SK-N-SH treated with all-trans-retinoic acid at 6 μM for 48 hours (cell line): ENCODE results near the gene ADAM23.

ENCODE experiments used
- ATAC-seq: fragments of 200-7000 bp; cut with Tn5 transposase; 3 replicates; pipeline ENCODE4 v1.9.1; 2020; ENCODE audit warnings: mild to moderate bottlenecking, moderate library complexity
- ARNTL ChIP-seq: fragments of 450-650 bp; formaldehyde crosslinking; IDR thresholded peaks from 2 replicates; pipeline ENCODE4 v1.5.0; 2020; ENCODE audit warnings: low read depth, mild to moderate bottlenecking, moderate library complexity, borderline replicate concordance
- BACH2 ChIP-seq: fragments of 250-450 bp; sonication (Bioruptor Pico); IDR thresholded peaks from 2 replicates; pipeline ENCODE4 v1.9.0; 2021; ENCODE audit warnings: mild to moderate bottlenecking, borderline replicate concordance
- CSDC2 ChIP-seq: fragments of 250-450 bp; sonication (Bioruptor Pico); IDR thresholded peaks from 2 replicates; pipeline ENCODE4 v1.5.0; 2020; ENCODE audit warnings: mild to moderate bottlenecking, moderate library complexity
- ESRRG ChIP-seq: fragments of 250-450 bp; sonication (Bioruptor Pico); IDR thresholded peaks from 2 replicates; pipeline ENCODE4 v1.6.1; 2021; ENCODE audit warnings: mild to moderate bottlenecking
- GLIS3 ChIP-seq: fragments of 250-450 bp; sonication (Bioruptor Pico); IDR thresholded peaks from 2 replicates; pipeline ENCODE4 v1.5.0; 2020; ENCODE audit warnings: mild to moderate bottlenecking, moderate library complexity
- OSR1 ChIP-seq: fragments of 250-450 bp; sonication (Bioruptor Pico); IDR thresholded peaks from 2 replicates; pipeline ENCODE4 v1.8.0; 2022; ENCODE audit warnings: moderate library complexity, mild to moderate bottlenecking, inconsistent platforms
- PPARA ChIP-seq: fragments of 250-450 bp; sonication (Bioruptor Pico); IDR thresholded peaks from 2 replicates; pipeline ENCODE4 v1.5.0; 2020; ENCODE audit warnings: mild to moderate bottlenecking, borderline replicate concordance
- RARB ChIP-seq: fragments of 250-450 bp; sonication (Bioruptor Pico); IDR thresholded peaks from 2 replicates; pipeline ENCODE4 v1.8.0; 2021; ENCODE audit warnings: mild to moderate bottlenecking, moderate library complexity
- SNAI2 ChIP-seq: fragments of 250-450 bp; sonication (Bioruptor Pico); IDR thresholded peaks from 2 replicates; pipeline ENCODE4 v1.5.0; 2020; ENCODE audit warnings: mild to moderate bottlenecking, moderate library complexity
- TCF4 ChIP-seq: fragments of 250-450 bp; sonication (Bioruptor Pico); IDR thresholded peaks from 2 replicates; pipeline ENCODE4 v1.8.0; 2021; ENCODE audit warnings: mild to moderate bottlenecking, moderate library complexity, borderline replicate concordance
- TOX ChIP-seq: fragments of 250-450 bp; sonication (Bioruptor Pico); IDR thresholded peaks from 2 replicates; pipeline ENCODE4 v1.8.0; 2021; ENCODE audit warnings: mild to moderate bottlenecking, moderate library complexity, borderline replicate concordance
- ZFP3 ChIP-seq: fragments of 250-450 bp; sonication (Bioruptor Pico); IDR thresholded peaks from 2 replicates; pipeline ENCODE4 v1.5.0; 2020; ENCODE audit warnings: mild to moderate bottlenecking, moderate library complexity
- ZFP30 ChIP-seq: fragments of 450-650 bp; formaldehyde crosslinking; IDR thresholded peaks from 2 replicates; pipeline ENCODE4 v1.5.0; 2022; ENCODE audit warnings: mild to moderate bottlenecking, moderate library complexity
- ZNF565 ChIP-seq: fragments of 450-650 bp; formaldehyde crosslinking; conservative IDR thresholded peaks from 2 replicates; pipeline ENCODE4 v1.5.0; 2020; ENCODE audit warnings: low read depth, mild to moderate bottlenecking, moderate library complexity
- ZNF70 ChIP-seq: fragments of 450-650 bp; formaldehyde crosslinking; IDR thresholded peaks from 2 replicates; pipeline ENCODE4 v1.5.0; 2020; ENCODE audit warnings: mild to moderate bottlenecking, moderate library complexity
- ZNF8 ChIP-seq: fragments of 450-650 bp; formaldehyde crosslinking; IDR thresholded peaks from 2 replicates; pipeline ENCODE4 v1.5.0; 2020; ENCODE audit warnings: mild to moderate bottlenecking, moderate library complexity
- TF ChIP-seq, protein P1 (sequence below): fragments of 250-450 bp; sonication (Bioruptor Pico); IDR thresholded peaks from 2 replicates; pipeline ENCODE4 v1.5.1; 2020; ENCODE audit warnings: low read depth, mild to moderate bottlenecking, moderate library complexity
- TF ChIP-seq, protein P2 (sequence below): fragments of 250-450 bp; sonication (Bioruptor Pico); IDR thresholded peaks from 2 replicates; pipeline ENCODE4 v1.8.0; 2020; ENCODE audit warnings: mild to moderate bottlenecking, moderate library complexity, borderline replicate concordance
- TF ChIP-seq, protein P3 (sequence below): fragments of 250-450 bp; sonication (Bioruptor Pico); IDR thresholded peaks from 2 replicates; pipeline ENCODE4 v1.8.0; 2021; ENCODE audit warnings: low read depth, mild to moderate bottlenecking, moderate library complexity, borderline replicate concordance
- TF ChIP-seq, protein P4 (sequence below): fragments of 250-450 bp; sonication (Bioruptor Pico); IDR thresholded peaks from 2 replicates; pipeline ENCODE4 v1.5.0; 2020; ENCODE audit warnings: mild to moderate bottlenecking, moderate library complexity

Gene ADAM23

DNA sequence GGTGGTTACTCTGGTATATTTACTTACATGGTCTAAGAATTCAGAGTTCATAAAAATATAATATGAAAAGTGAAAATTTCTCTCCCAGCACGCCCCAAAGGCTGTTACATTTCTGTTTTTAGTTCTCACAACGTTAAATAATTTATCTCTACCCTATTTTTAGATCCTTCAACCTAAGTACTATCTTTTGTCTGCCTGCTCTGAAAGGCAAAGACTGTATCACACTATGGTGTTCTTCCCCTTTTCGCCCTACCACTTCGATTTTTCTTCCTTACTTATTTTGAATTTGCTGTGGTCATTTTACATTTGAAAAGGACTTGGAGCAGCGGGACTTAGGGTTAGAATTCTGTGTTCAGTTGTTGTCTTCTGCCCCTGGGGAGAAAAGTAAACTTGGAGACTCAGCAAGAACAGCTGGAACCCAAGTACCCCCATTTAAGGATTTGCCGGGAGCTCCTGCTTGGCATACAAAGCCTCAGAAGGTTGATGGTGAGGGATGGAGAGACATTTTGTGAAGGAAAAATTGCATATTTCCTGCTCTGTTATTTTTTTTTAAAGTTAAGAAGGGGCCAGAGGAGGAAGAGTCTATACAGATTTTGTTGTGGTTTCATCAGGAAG lies 19.0 kb downstream of the ADAM23 start:
- TF ChIP-seq GLIS3 (CRISPR knock-in tag): no peak
- TF ChIP-seq ZNF70 (CRISPR knock-in tag): no peak
- TF ChIP-seq TCF4 (CRISPR knock-in tag): no peak
- TF ChIP-seq TOX: no peak
- TF ChIP-seq ESRRG (CRISPR knock-in tag): no peak
- no peak for ATAC-seq

DNA sequence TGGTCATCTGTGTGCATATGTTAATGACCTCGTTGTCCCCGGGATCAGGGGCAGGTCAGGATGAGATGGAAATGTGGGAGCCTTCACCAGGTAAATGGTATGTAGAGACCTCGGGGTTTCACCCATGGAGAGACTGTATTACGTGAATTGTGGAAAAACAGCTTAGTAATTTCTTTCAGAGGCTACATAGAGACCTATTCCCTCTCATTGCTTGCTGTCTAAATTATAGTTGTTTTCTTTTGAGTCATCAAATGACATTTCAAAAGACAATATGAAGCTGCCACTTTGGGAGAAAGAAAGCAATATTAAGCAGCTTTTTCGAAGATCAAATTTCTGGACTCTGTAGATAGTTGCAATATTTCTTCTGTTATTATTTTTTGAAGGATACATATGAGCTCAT lies 20.4 kb downstream of the ADAM23 start:
- TF ChIP-seq, protein P1, sequence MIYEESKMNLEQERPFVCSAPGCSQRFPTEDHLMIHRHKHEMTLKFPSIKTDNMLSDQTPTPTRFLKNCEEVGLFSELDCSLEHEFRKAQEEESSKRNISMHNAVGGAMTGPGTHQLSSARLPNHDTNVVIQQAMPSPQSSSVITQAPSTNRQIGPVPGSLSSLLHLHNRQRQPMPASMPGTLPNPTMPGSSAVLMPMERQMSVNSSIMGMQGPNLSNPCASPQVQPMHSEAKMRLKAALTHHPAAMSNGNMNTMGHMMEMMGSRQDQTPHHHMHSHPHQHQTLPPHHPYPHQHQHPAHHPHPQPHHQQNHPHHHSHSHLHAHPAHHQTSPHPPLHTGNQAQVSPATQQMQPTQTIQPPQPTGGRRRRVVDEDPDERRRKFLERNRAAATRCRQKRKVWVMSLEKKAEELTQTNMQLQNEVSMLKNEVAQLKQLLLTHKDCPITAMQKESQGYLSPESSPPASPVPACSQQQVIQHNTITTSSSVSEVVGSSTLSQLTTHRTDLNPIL (CRISPR knock-in tag): no peak
- no peak for TF ChIP-seq ESRRG (CRISPR knock-in tag)
- TF ChIP-seq ARNTL (CRISPR knock-in tag): no peak
- TF ChIP-seq, protein P2, sequence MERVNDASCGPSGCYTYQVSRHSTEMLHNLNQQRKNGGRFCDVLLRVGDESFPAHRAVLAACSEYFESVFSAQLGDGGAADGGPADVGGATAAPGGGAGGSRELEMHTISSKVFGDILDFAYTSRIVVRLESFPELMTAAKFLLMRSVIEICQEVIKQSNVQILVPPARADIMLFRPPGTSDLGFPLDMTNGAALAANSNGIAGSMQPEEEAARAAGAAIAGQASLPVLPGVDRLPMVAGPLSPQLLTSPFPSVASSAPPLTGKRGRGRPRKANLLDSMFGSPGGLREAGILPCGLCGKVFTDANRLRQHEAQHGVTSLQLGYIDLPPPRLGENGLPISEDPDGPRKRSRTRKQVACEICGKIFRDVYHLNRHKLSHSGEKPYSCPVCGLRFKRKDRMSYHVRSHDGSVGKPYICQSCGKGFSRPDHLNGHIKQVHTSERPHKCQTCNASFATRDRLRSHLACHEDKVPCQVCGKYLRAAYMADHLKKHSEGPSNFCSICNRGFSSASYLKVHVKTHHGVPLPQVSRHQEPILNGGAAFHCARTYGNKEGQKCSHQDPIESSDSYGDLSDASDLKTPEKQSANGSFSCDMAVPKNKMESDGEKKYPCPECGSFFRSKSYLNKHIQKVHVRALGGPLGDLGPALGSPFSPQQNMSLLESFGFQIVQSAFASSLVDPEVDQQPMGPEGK (CRISPR knock-in tag): no peak
- no peak for TF ChIP-seq ZFP3 (CRISPR knock-in tag)
- no peak for TF ChIP-seq GLIS3 (CRISPR knock-in tag)
- no peak for TF ChIP-seq ZNF565 (CRISPR knock-in tag)
- no peak for TF ChIP-seq OSR1 (CRISPR knock-in tag)
- TF ChIP-seq, protein P3, sequence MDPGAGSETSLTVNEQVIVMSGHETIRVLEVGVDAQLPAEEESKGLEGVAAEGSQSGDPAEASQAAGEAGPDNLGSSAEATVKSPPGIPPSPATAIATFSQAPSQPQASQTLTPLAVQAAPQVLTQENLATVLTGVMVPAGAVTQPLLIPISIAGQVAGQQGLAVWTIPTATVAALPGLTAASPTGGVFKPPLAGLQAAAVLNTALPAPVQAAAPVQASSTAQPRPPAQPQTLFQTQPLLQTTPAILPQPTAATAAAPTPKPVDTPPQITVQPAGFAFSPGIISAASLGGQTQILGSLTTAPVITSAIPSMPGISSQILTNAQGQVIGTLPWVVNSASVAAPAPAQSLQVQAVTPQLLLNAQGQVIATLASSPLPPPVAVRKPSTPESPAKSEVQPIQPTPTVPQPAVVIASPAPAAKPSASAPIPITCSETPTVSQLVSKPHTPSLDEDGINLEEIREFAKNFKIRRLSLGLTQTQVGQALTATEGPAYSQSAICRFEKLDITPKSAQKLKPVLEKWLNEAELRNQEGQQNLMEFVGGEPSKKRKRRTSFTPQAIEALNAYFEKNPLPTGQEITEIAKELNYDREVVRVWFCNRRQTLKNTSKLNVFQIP (CRISPR knock-in tag): no peak
- no peak for TF ChIP-seq SNAI2 (CRISPR knock-in tag)
- no peak for TF ChIP-seq PPARA (CRISPR knock-in tag)
- TF ChIP-seq, protein P4, sequence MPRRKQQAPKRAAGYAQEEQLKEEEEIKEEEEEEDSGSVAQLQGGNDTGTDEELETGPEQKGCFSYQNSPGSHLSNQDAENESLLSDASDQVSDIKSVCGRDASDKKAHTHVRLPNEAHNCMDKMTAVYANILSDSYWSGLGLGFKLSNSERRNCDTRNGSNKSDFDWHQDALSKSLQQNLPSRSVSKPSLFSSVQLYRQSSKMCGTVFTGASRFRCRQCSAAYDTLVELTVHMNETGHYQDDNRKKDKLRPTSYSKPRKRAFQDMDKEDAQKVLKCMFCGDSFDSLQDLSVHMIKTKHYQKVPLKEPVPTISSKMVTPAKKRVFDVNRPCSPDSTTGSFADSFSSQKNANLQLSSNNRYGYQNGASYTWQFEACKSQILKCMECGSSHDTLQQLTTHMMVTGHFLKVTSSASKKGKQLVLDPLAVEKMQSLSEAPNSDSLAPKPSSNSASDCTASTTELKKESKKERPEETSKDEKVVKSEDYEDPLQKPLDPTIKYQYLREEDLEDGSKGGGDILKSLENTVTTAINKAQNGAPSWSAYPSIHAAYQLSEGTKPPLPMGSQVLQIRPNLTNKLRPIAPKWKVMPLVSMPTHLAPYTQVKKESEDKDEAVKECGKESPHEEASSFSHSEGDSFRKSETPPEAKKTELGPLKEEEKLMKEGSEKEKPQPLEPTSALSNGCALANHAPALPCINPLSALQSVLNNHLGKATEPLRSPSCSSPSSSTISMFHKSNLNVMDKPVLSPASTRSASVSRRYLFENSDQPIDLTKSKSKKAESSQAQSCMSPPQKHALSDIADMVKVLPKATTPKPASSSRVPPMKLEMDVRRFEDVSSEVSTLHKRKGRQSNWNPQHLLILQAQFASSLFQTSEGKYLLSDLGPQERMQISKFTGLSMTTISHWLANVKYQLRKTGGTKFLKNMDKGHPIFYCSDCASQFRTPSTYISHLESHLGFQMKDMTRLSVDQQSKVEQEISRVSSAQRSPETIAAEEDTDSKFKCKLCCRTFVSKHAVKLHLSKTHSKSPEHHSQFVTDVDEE (CRISPR knock-in tag): no peak
- no peak for TF ChIP-seq RARB (CRISPR knock-in tag)
- TF ChIP-seq ZNF8 (CRISPR knock-in tag): no peak
- no peak for ATAC-seq

DNA sequence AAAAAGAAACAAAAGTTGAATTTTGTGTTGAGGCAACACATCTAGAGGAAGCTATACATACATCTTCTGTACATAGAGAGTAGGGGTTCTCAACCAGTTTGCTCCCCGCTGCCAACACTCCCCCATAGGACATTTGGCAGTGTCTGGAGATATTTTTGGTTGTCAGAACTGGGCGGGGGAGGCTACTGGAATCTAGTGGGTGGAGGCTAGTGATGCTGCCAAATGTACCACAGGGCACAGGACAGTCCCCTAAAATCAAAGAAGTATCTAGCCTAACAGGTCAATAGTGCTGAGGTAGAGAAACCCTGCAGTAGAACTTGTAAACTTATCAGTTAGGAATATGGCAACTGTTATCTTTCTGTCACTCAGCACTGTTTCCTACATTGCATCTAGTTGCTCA lies 21.3 kb downstream of the ADAM23 start:
- ATAC-seq: no peak
- TF ChIP-seq BACH2 (CRISPR knock-in tag): no peak
- no peak for TF ChIP-seq RARB (CRISPR knock-in tag)
- no peak for TF ChIP-seq SNAI2 (CRISPR knock-in tag)
- TF ChIP-seq CSDC2 (CRISPR knock-in tag): no peak
- TF ChIP-seq, protein P3 (CRISPR knock-in tag): no peak
- no peak for TF ChIP-seq ZFP3 (CRISPR knock-in tag)
- TF ChIP-seq ZFP30 (CRISPR knock-in tag): no peak
- TF ChIP-seq ARNTL (CRISPR knock-in tag): no peak
- TF ChIP-seq, protein P4 (CRISPR knock-in tag): no peak
- no peak for TF ChIP-seq TCF4 (CRISPR knock-in tag)
- no peak for TF ChIP-seq ZNF70 (CRISPR knock-in tag)
- TF ChIP-seq ZNF8 (CRISPR knock-in tag): no peak
- no peak for TF ChIP-seq PPARA (CRISPR knock-in tag)
- no peak for TF ChIP-seq GLIS3 (CRISPR knock-in tag)
- TF ChIP-seq, protein P1 (CRISPR knock-in tag): no peak
